Activated T-helper 1 cell treated with anti-CD3 and anti-CD28 coated beads, Interleukin-12 subunit alpha, Interleukin-12 subunit beta, Interleukin-2, Interleukin-4 antibody, amounts not matched to agents 30 ng/mL and 10 ng/mL and 1 ng/mL, durations not matched to agents 14 hours and 24 hours and 36 hours (primary cell): ENCODE measurements around the gene PEAK1. TPM values are rescaled to one million over a fixed set of nuclear protein-coding genes. Genes with fewer than 3 reads are reported as not detected.
"Not testable (repeated sequence)": the region's sequence is repeated elsewhere in the genome, so short reads cannot be mapped to it uniquely, and the experiment has no call there.

Experiments used
- DNase-seq: peaks from one replicate; pipeline ENCODE4 v3.0.0; 2021; ENCODE audit warnings: low spot score
- H3K27ac Mint-ChIP-seq: one replicate; pipeline ENCODE4 v1.8.0; 2021; ENCODE audit warnings: mild to moderate bottlenecking, mixed read lengths
- H3K27me3 Mint-ChIP-seq: one replicate; pipeline ENCODE4 v1.8.0; 2022; ENCODE audit warnings: mild to moderate bottlenecking, moderate library complexity, mixed read lengths; ENCODE audit not compliant: insufficient read depth
- H3K36me3 Mint-ChIP-seq: one replicate; pipeline ENCODE4 v1.8.0; 2021; ENCODE audit warnings: low read depth, mixed read lengths
- H3K4me1 Mint-ChIP-seq: one replicate; pipeline ENCODE4 v1.8.0; 2021; ENCODE audit warnings: low read depth, mixed read lengths
- H3K4me3 Mint-ChIP-seq: one replicate; pipeline ENCODE4 v1.8.0; 2021; ENCODE audit warnings: mild to moderate bottlenecking, moderate library complexity, mixed read lengths
- H3K9me3 Mint-ChIP-seq: one replicate; pipeline ENCODE4 v1.8.0; 2021; ENCODE audit warnings: mixed read lengths
- intact Hi-C: fragments of 100-400 bp; cut with micrococcal nuclease; formaldehyde crosslinking; loops from one replicate; pipeline ENCODE4 v1.15.1; 2024
- total RNA-seq: library from RNA; stranded (reverse); gene quantifications from 2 replicates; pipeline ENCODE4 v1.2.3, GENCODE V29; 2022

Gene PEAK1
- total RNA-seq, 1 donor from 2014 or later = 27.0 TPM

DNA sequence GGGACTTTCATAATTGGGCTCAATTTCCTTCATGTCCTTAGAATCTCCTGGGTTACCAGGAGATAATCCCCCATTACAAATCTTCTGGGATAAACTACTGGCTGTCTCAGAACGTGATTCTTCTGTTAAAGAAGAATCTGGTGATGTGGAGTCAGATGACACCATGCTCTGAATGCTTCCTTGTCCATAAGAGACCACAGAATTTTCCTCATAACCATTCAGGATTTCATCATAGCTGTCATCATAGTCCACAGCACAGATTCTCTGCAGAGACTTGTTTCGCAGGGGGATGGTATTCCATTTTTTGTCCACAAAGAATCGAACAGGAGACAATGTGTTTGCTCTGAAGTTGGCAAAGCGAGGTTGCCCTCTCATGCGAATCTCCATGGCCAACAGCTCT lies 239.1 kb downstream of the PEAK1 start:
- H3K4me3 Mint-ChIP-seq = no peak overlapping the region
- H3K27ac Mint-ChIP-seq = peak overlapping the region; percentile 19
- no peaks in the 10 kb centered on the region for H3K9me3 Mint-ChIP-seq
- DNase-seq = no peak
- peaks cover 8% of the 10 kb centered on the region for H3K36me3 Mint-ChIP-seq
- peaks cover 64% of the 10 kb centered on the region for H3K4me1 Mint-ChIP-seq
- intact Hi-C loops = loop anchor here (10.0 kb wide), 1 partner anchor 224 kb away; no protein-coding TSS in a partner anchor
- H3K27me3 Mint-ChIP-seq = no peaks in the 10 kb centered on the region

DNA sequence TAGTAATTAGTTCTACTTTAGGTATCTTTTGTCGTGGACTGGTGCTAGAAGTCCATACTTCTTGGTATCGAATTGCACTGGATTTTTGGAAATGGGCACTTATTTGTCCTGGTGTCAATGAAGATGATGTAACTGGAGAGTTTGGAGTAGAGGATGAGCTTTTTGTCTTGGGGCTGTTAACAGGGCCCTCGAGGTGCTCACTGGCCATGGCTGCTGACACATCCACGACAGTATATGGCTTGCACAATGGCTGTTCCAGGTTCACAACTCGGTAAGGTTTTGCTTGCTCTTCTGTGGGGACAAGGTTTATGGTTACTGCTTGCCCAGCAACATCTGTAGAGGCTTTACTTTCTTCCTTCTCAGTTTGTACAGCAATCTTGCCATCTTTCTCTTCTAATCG lies 239.6 kb downstream of the PEAK1 start:
- no peak for DNase-seq
- peaks cover 8% of the 10 kb centered on the region for H3K36me3 Mint-ChIP-seq
- intact Hi-C loops = loop anchor here (10.0 kb wide), 1 partner anchor 225 kb away; no protein-coding TSS in a partner anchor
- H3K27me3 Mint-ChIP-seq = no peaks in the 10 kb centered on the region
- H3K4me1 Mint-ChIP-seq = peaks cover 59% of the 10 kb centered on the region
- no peaks in the 10 kb centered on the region for H3K9me3 Mint-ChIP-seq
- peak overlapping the region; percentile 21 for H3K4me3 Mint-ChIP-seq
- H3K27ac Mint-ChIP-seq = peak overlapping the region; percentile 78

DNA sequence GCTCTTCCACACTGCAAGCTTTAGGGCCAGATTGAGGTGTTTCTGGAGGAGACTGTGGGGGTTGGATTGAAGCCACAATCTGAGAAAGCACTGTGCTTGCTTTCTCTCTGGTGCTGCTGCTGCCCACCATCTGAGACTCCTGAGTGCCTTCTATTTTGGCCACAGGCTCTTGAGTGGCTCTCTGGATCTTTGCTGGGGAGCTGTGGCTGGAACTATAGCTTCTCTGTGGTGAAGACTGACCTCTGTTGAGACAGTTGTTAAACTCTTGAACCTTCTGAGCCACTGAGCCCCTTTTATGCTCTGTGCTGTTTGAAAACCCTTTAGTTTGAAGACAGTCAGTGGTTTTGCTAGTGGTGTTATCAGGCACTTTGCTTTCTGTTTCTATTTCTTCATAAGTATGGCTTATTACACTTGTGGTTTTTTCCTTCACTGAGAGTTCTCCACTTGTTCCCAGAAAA lies 240.3 kb downstream of the PEAK1 start:
- peaks cover 8% of the 10 kb centered on the region for H3K36me3 Mint-ChIP-seq
- intact Hi-C loops = loop anchor here (1.0 kb wide), 1 partner anchor 9 kb away; no protein-coding TSS in a partner anchor
- H3K4me3 Mint-ChIP-seq = peak overlapping the region; percentile 35
- peak overlapping the region; percentile 78 for H3K27ac Mint-ChIP-seq
- DNase-seq = peak; percentile 17
- H3K4me1 Mint-ChIP-seq = peaks cover 52% of the 10 kb centered on the region
- no peaks in the 10 kb centered on the region for H3K9me3 Mint-ChIP-seq
- no peaks in the 10 kb centered on the region for H3K27me3 Mint-ChIP-seq

- H3K9me3 Mint-ChIP-seq = no peaks in the 10 kb centered on the region
- H3K4me1 Mint-ChIP-seq = peaks cover 52% of the 10 kb centered on the region
- no peak overlapping the region for H3K27ac Mint-ChIP-seq
- no peaks in the 10 kb centered on the region for H3K27me3 Mint-ChIP-seq
- no peak for DNase-seq
- H3K36me3 Mint-ChIP-seq = peaks cover 8% of the 10 kb centered on the region
- no peak overlapping the region for H3K4me3 Mint-ChIP-seq
- intact Hi-C loops = no loop called here
These were observed 241.5 kb downstream of the PEAK1 start for GRCh38 chr15:77178411-77178810.

GRCh38 chr15:77176148-77176547 lies 243.8 kb downstream of the PEAK1 start:
- H3K9me3 Mint-ChIP-seq, H3K27ac Mint-ChIP-seq, intact Hi-C loops, H3K36me3 Mint-ChIP-seq, DNase-seq, H3K27me3 Mint-ChIP-seq, H3K4me3 Mint-ChIP-seq: not testable (repeated sequence)
- peaks cover 33% of the 10 kb centered on the region for H3K4me1 Mint-ChIP-seq

DNA sequence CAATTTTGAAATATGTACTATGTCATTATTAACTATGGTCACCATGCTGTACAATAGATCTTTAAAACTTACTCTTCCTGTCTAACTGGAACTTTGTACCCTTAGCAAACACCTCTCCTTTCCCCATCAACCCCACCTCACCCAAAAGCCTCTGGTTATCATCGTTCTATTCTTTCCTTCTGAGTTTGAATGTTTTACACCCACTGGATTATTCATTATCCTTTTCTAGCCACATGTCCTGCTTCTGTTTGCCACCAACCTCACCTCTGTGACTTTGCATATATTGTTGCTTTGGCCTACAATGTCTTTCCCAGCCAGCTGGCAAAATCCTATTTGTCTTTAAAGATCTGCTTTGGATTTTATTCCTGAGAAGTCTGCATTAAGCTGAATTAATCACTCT lies 246.4 kb downstream of the PEAK1 start:
- Mint-ChIP-seq H3K27ac (no peak overlapping the region), H3K36me3 (peaks cover 5% of the 10 kb centered on the region), H3K27me3 (no peaks in the 10 kb centered on the region), H3K4me1 (peaks cover 6% of the 10 kb centered on the region), H3K4me3 (no peak overlapping the region), H3K9me3 (no peaks in the 10 kb centered on the region)
- intact Hi-C loops = no loop called here
- DNase-seq = no peak

DNA sequence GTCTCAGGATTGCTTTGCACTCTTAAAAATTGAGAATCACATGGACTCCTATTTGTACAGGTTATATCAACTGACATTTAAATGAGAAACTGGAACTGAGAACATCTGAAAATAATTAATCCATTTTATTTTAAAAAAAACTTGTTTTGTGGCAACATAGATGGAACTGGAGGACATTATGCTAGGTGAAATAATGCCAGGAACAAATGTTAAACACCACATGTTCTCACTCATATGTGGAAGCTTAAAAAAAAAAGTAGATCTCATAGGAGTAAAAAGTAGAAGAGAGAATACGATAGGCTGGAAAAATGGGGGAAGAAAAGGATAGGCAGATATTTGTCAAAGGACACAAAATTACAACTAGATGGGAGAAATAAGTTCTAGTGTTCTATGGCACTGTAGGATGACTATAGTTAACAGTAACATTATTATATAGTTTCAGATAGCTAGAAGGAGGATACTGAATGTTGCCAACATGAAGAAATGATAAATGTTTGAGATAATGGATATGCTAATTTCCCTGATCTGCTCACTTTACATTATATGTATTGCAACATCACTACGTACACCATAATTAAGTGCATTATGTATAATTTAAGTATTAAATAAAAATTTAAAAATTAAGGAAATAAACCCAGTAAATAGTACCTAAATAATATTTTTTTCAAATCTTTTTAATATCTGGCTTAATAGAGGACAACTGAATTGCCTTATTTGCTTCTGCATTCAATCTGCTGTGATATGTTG lies 248.5 kb downstream of the PEAK1 start:
- no peaks in the 10 kb centered on the region for H3K9me3 Mint-ChIP-seq
- DNase-seq = no peak
- H3K36me3 Mint-ChIP-seq = peaks cover 7% of the 10 kb centered on the region
- no peak overlapping the region for H3K4me3 Mint-ChIP-seq
- no peaks in the 10 kb centered on the region for H3K27me3 Mint-ChIP-seq
- no peak overlapping the region for H3K27ac Mint-ChIP-seq
- intact Hi-C loops = no loop called here
- H3K4me1 Mint-ChIP-seq = no peaks in the 10 kb centered on the region

GRCh38 chr15:77168616-77169015 lies 251.3 kb downstream of the PEAK1 start:
- H3K27me3 Mint-ChIP-seq = no peaks in the 10 kb centered on the region
- H3K4me3 Mint-ChIP-seq = no peak overlapping the region
- no peaks in the 10 kb centered on the region for H3K9me3 Mint-ChIP-seq
- DNase-seq = no peak
- intact Hi-C loops = no loop called here
- H3K4me1 Mint-ChIP-seq = peaks cover 10% of the 10 kb centered on the region
- no peak overlapping the region for H3K27ac Mint-ChIP-seq
- H3K36me3 Mint-ChIP-seq = peaks cover 10% of the 10 kb centered on the region

DNA sequence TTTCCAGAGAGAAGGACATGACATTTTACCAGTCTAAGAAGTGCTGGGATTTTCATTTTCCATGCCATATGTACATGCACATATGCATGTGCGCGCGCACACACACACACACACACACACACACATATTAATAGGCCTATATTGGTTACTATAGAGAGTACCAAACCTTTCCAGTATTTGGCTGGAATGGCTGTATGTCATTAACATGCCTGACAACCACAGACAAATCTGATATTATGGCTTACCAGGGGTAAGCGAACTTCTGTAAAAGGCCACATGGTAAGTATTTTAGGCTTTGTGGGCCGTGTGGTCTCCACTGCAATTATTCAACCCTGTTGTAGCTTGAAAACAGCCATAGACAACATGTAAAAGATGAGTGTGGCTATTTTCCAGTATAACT lies 251.8 kb downstream of the PEAK1 start:
- peaks cover 15% of the 10 kb centered on the region for H3K4me1 Mint-ChIP-seq
- no peaks in the 10 kb centered on the region for H3K9me3 Mint-ChIP-seq
- H3K27me3 Mint-ChIP-seq = no peaks in the 10 kb centered on the region
- H3K4me3 Mint-ChIP-seq = no peak overlapping the region
- H3K36me3 Mint-ChIP-seq = peaks cover 10% of the 10 kb centered on the region
- DNase-seq = no peak
- H3K27ac Mint-ChIP-seq = no peak overlapping the region
- intact Hi-C loops = no loop called here

DNA sequence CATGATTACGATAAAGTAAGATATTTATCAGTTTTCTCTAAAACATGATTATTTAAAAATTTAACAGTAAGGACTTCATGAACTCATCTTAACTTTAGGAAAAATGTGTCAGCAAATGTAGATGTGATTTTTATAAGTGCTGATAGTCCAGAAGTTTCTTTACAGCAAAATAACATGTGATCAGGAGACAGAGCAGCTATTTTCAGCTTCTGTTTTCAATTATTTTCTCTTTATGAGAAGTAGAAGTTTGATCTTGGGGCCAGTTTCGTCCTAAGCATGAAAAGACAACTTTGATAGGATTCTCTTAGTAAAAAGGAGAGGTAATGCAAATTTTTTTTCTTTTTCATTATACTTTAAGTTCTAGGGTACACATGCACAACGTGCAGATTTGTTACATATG lies 252.5 kb downstream of the PEAK1 start:
- Mint-ChIP-seq H3K9me3 (no peaks in the 10 kb centered on the region), H3K27ac (no peak overlapping the region), H3K36me3 (peaks cover 10% of the 10 kb centered on the region), H3K27me3 (no peaks in the 10 kb centered on the region), H3K4me3 (no peak overlapping the region), H3K4me1 (peaks cover 21% of the 10 kb centered on the region)
- intact Hi-C loops = no loop called here
- DNase-seq = no peak

DNA sequence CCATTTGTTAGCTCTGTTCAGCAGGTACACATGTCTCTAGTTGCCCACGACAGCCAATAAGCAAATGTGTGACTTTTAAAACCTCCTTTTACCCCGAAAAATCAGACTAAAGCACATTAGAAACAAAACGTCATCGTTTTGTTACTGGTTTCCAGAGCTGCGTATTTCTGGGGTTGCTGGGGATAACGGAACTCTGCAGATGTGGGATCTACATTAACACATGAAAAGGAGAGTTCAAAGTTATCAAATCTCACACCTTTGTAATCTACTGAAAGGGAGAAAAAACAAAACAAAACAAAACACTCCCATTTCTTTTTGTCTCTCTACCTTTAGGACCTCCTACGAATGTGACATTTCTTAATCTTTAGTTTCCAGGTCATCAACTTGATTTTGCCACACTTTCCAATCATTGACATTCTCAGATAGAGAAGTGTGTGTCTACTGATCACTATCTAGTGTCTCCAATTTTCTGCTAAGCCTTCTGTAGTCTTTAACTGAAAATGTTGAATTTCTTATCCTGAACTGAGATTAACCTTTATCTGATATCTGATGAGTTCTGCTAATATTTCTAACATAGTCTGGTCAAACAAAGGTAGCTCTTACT lies 256.0 kb downstream of the PEAK1 start:
- H3K27ac Mint-ChIP-seq = peak overlapping the region; percentile 8
- H3K36me3 Mint-ChIP-seq = peaks cover 4% of the 10 kb centered on the region
- peaks cover 38% of the 10 kb centered on the region for H3K4me1 Mint-ChIP-seq
- H3K4me3 Mint-ChIP-seq = no peak overlapping the region
- no peaks in the 10 kb centered on the region for H3K9me3 Mint-ChIP-seq
- intact Hi-C loops = no loop called here
- no peaks in the 10 kb centered on the region for H3K27me3 Mint-ChIP-seq
- no peak for DNase-seq

GRCh38 chr15:77162872-77163633 lies 256.9 kb downstream of the PEAK1 start:
- no peaks in the 10 kb centered on the region for H3K27me3 Mint-ChIP-seq
- no peak for DNase-seq
- H3K4me1 Mint-ChIP-seq = peaks cover 38% of the 10 kb centered on the region
- H3K27ac Mint-ChIP-seq = no peak overlapping the region
- H3K9me3 Mint-ChIP-seq = no peaks in the 10 kb centered on the region
- peaks cover 8% of the 10 kb centered on the region for H3K36me3 Mint-ChIP-seq
- H3K4me3 Mint-ChIP-seq = no peak overlapping the region
- intact Hi-C loops = no loop called here
